Heart right ventricle (tissue), 16 donors: ENCODE results near the gene AGBL4. TPM values are rescaled to one million over a fixed set of nuclear protein-coding genes. Genes with fewer than 3 reads are reported as not detected.
A peak's percentile ranks its signal among the peaks of the same experiment; 100 is the strongest.

Experiments used
- ATAC-seq, 8 donors: fragments of 200-7000 bp; cut with Tn5 transposase; one replicate each; pipeline ENCODE4 v1.9.1; 2020; ENCODE audit warnings: mild to moderate bottlenecking in 8 of 8, moderate library complexity in 8 of 8, moderate number of reproducible peaks in 1 of 8
- DNase-seq, 2 donors: peaks; one replicate each; pipeline ENCODE4 v3.0.0-alpha.2; 2020
- H3K27ac ChIP-seq, 10 donors: fragments of 200-600 bp; sonication (generic) in 2 of 10; one replicate each; pipeline versions ENCODE4 v1.5.0 to v1.8.0; 2020 to 2022; ENCODE audit warnings: mild to moderate bottlenecking in 3 of 10
- H3K27me3 ChIP-seq, 7 donors: fragments of 200-600 bp; one replicate each; pipeline ENCODE4 v1.8.0; 2021 to 2022; ENCODE audit warnings: mild to moderate bottlenecking in 2 of 7
- H3K36me3 ChIP-seq, 9 donors: fragments of 200-600 bp; sonication (generic) in 1 of 9; one replicate each; pipeline versions ENCODE4 v1.5.0 to v1.8.0; 2020 to 2022; ENCODE audit warnings: mild to moderate bottlenecking in 2 of 9
- H3K4me1 ChIP-seq, 9 donors: fragments of 200-600 bp; sonication (generic) in 1 of 9; one replicate each; pipeline versions ENCODE4 v1.5.0 to v1.8.0; 2020 to 2022; ENCODE audit warnings: mild to moderate bottlenecking in 4 of 9
- H3K4me3 ChIP-seq, 10 donors: fragments of 200-600 bp; sonication (generic) in 2 of 10; one replicate each; pipeline versions ENCODE4 v1.5.0 to v1.8.0; 2020 to 2022; ENCODE audit warnings: mild to moderate bottlenecking in 7 of 10, moderate library complexity in 2 of 10
- H3K9me3 ChIP-seq, 11 donors: fragments of 200-600 bp in 10 of 11; sonication (generic) in 2 of 11; one replicate each; pipeline versions ENCODE4 v1.5.0 to v1.8.0; 2013 to 2022; ENCODE audit warnings: mild to moderate bottlenecking in 2 of 11, control low read depth in 1 of 11, moderate library complexity in 1 of 11
- CTCF ChIP-seq, 9 donors: fragments of 200-600 bp; sonication (generic) in 2 of 9; IDR thresholded peaks; one replicate each; pipeline versions ENCODE4 v1.5.0 to v1.8.0; 2021 to 2022; ENCODE audit warnings: antibody characterized with exemption in 9 of 9, mild to moderate bottlenecking in 5 of 9, moderate library complexity in 1 of 9
- WGBS, 2 donors: extraction: QIAGEN DNeasy Blood & Tissue Kit; methylation state at CpG; one replicate each; pipeline ENCODE4 v1.1.7; 2013; ENCODE audit warnings: inconsistent platforms in 1 of 2; 5-methylcytosine and 5-hydroxymethylcytosine counted together
- intact Hi-C, 10 donors: fragments of 100-400 bp; cut with DNase I; formaldehyde crosslinking; loops; one replicate each; pipeline versions ENCODE4 v1.11.1 to v1.14.2; 2022
- polyA plus RNA-seq, 2 donors: library from polyadenylated mRNA; stranded (reverse); fragments of 200-250 nt; gene quantifications; one replicate each; pipeline ENCODE4 v1.2.3, GENCODE V29; 2013
- total RNA-seq, 10 donors: library from RNA; stranded (reverse); fragmentation: NEBNext Ultra II Directional in 3 of 10; extraction: Animal tissue kit (Norgen Biotek cat#: 25700) in 3 of 10; gene quantifications; one replicate each; pipeline versions ENCODE4 v1.2.1 to v1.2.4, GENCODE V29; 2021 to 2023
- donor health status: Arrhythmogenic right ventricular cardiomyopathy.
- donor health status: ischemic (EF 13 %, LVEDD 7.1; RV severe dilation, severe dysfunction).
- donor health status: healthy with polysubstance abuse.
- donor health status: DM: no; HTN: yes; CAD: no.
- donor health status: DM: no; HTN: no; CAD: no.
- donor health status: ischemic (EF 25% LVEDD 6.9; RV normal size, moderate dysfunction).
- donor health status: ischemic (EF 25% LVEDD 5.7; RV mildly dilated, moderate dysfunction).
- donor health status: healthy.
- donor health status: DM: yes; HTN: yes; CAD: no.
- donor health status: Ischemic cardiomyopathy.
- donor health status: ischemic (EF 35%, LVEDD 5.7; RV mildly dilated, moderate dysfunction).
- donor health status: nonischemic (EF 11% LVEDD 7.7; RV severe dilation, severe dysfunction).
- donor health status: DM: yes; HTN: yes; CAD: no.
- donor health status: PGD.
- donor health status: ischemic (EF 29% LVEDD 5.4; RV normal size, mild dysfunction).
- donor health status: nonischemic (EF 23%, LVEDD 6.1; RV moderate dilation, normal function).

AGBL4 gene
- total and polyA plus RNA-seq, 12 donors, result 0.04 to 0.93 (median 0.46) TPM; not detected in 2

GRCh38 chr1:48869116-48869893 is 1154.4 kb downstream of the AGBL4 start:
- Histone ChIP-seq H3K4me1 (no peaks in the 10 kb centered on the region), H3K27me3 (peaks cover 0 to 15% (median 0%) of the 10 kb centered on the region in 7 donors), H3K27ac (no peak overlapping the region), H3K4me3 (no peak overlapping the region), H3K9me3 (no peaks in the 10 kb centered on the region), H3K36me3 (no peaks in the 10 kb centered on the region)
- TF ChIP-seq CTCF (IDR thresholded peaks at IDR 0.05), result no peak
- intact Hi-C loops, result loop anchor here in 1 of 10 donors (10.0 kb wide), 1 partner anchor 595 kb away; no protein-coding TSS in a partner anchor
- DNase-seq (no peak), ATAC-seq (peak in 1 of 8 donors; percentile 37)
- WGBS, 2 donors, result 73 to 76% methylated on average over 5 of the region's 5 CpGs

GRCh38 chr1:48864913-48865312 is 1158.8 kb downstream of the AGBL4 start:
- Histone ChIP-seq H3K4me1 (no peaks in the 10 kb centered on the region), H3K4me3 (no peak overlapping the region), H3K36me3 (no peaks in the 10 kb centered on the region), H3K9me3 (peaks cover 0 to 24% (median 5%) of the 10 kb centered on the region in 11 donors), H3K27ac (no peak overlapping the region), H3K27me3 (no peaks in the 10 kb centered on the region)
- WGBS, 2 donors, result 48 to 75% methylated on average over 2 of the region's 2 CpGs
- no peak for ATAC-seq
- intact Hi-C loops, result loop anchor here in 1 of 10 donors (10.0 kb wide), 1 partner anchor 590 kb away; no protein-coding TSS in a partner anchor
- no peak for TF ChIP-seq CTCF (IDR thresholded peaks at IDR 0.05)
- no peak for DNase-seq

- Histone ChIP-seq H3K9me3 (peaks cover 0 to 24% (median 5%) of the 10 kb centered on the region in 11 donors), H3K4me1 (no peaks in the 10 kb centered on the region), H3K27me3 (no peaks in the 10 kb centered on the region), H3K4me3 (no peak overlapping the region), H3K27ac (no peak overlapping the region), H3K36me3 (no peaks in the 10 kb centered on the region)
- ATAC-seq, result no peak
- 25 to 48% methylated on average over 2 of the region's 2 CpGs for WGBS, 2 donors
- no peak for DNase-seq
- no peak for TF ChIP-seq CTCF (IDR thresholded peaks at IDR 0.05)
- intact Hi-C loops, result no loop called here
These were observed 1164.3 kb downstream of the AGBL4 start for GRCh38 chr1:48859456-48859855.

- DNase-seq, result no peak
- Histone ChIP-seq H3K36me3 (no peaks in the 10 kb centered on the region), H3K9me3 (peaks cover 0 to 24% (median 5%) of the 10 kb centered on the region in 11 donors), H3K4me1 (no peaks in the 10 kb centered on the region), H3K27me3 (no peaks in the 10 kb centered on the region), H3K4me3 (no peak overlapping the region), H3K27ac (no peak overlapping the region)
- no peak for TF ChIP-seq CTCF (IDR thresholded peaks at IDR 0.05)
- WGBS, 2 donors, result 63 to 81% methylated on average over 3 of the region's 3 CpGs
- intact Hi-C loops, result no loop called here
- ATAC-seq, result no peak
These were observed 1165.4 kb downstream of the AGBL4 start for GRCh38 chr1:48858200-48858920.
